RWPE2 (cell line): ENCODE data around the gene CAVIN2.

Experiments used
- ATAC-seq: fragments of 200-7000 bp; cut with Tn5 transposase; 3 replicates; pipeline ENCODE4 v1.9.1; 2021; ENCODE audit warnings: low read depth
- DNase-seq: peaks from one replicate; pipeline ENCODE4 v3.0.0-alpha.2; 2020; ENCODE audit warnings: low spot score
- H3K27ac ChIP-seq: fragments of 450-650 bp; 2 replicates; pipeline ENCODE4 v1.5.1; 2017; ENCODE audit warnings: mild to moderate bottlenecking; ENCODE audit not compliant: poor library complexity, severe bottlenecking
- H3K27me3 ChIP-seq: fragments of 250-450 bp; sonication (Bioruptor Pico); 2 replicates; pipeline ENCODE4 v1.5.1; 2021; ENCODE audit warnings: mild to moderate bottlenecking, moderate library complexity; ENCODE audit not compliant: insufficient read depth, poor library complexity, severe bottlenecking
- H3K36me3 ChIP-seq: fragments of 250-450 bp; sonication (Bioruptor Pico); 2 replicates; pipeline ENCODE4 v1.5.1; 2020; ENCODE audit warnings: low read depth, mild to moderate bottlenecking, moderate library complexity
- H3K4me1 ChIP-seq: fragments of 250-450 bp; sonication (Bioruptor Pico); 2 replicates; pipeline ENCODE4 v1.5.1; 2021; ENCODE audit warnings: mild to moderate bottlenecking, moderate library complexity; ENCODE audit not compliant: insufficient read depth, poor library complexity, severe bottlenecking
- H3K4me3 ChIP-seq: fragments of 250-450 bp; sonication (Bioruptor Pico); 2 replicates; pipeline ENCODE4 v1.5.1; 2021; ENCODE audit warnings: mild to moderate bottlenecking, moderate library complexity; ENCODE audit not compliant: severe bottlenecking
- H3K9me3 ChIP-seq: fragments of 250-450 bp; sonication (Bioruptor Pico); 2 replicates; pipeline ENCODE4 v1.5.1; 2021; ENCODE audit warnings: mild to moderate bottlenecking, moderate library complexity; ENCODE audit not compliant: severe bottlenecking
- CTCF ChIP-seq: fragments of 450-650 bp; IDR thresholded peaks from one replicate; pipeline ENCODE4 v1.5.1; 2017; ENCODE audit warnings: mild to moderate bottlenecking, moderate library complexity; ENCODE audit not compliant: poor library complexity, severe bottlenecking

Gene CAVIN2

GRCh38 chr2:191835539-191836350 lies 11.1 kb downstream of the CAVIN2 start:
- Histone ChIP-seq H3K36me3 (peaks cover 61% of the 10 kb centered on the region), H3K9me3 (no peaks in the 10 kb centered on the region), H3K4me1 (peaks cover 12% of the 10 kb centered on the region), H3K4me3 (no peak overlapping the region), H3K27me3 (no peaks in the 10 kb centered on the region), H3K27ac (no peak overlapping the region)
- DNase-seq = no peak
- TF ChIP-seq CTCF = no peak
- peak; percentile 46; the same call in 1 of the 3 replicates for ATAC-seq

- Histone ChIP-seq H3K27me3 (no peaks in the 10 kb centered on the region), H3K36me3 (peaks cover 56% of the 10 kb centered on the region), H3K9me3 (no peaks in the 10 kb centered on the region), H3K27ac (no peak overlapping the region), H3K4me1 (peaks cover 10% of the 10 kb centered on the region), H3K4me3 (no peak overlapping the region)
- DNase-seq (no peak), ATAC-seq (no peak)
- TF ChIP-seq CTCF = no peak
These were observed 11.8 kb downstream of the CAVIN2 start for GRCh38 chr2:191835100-191835499.

- H3K4me3 ChIP-seq = no peak overlapping the region
- ATAC-seq (no peak), DNase-seq (no peak)
- peaks cover 4% of the 10 kb centered on the region for H3K4me1 ChIP-seq
- H3K36me3 ChIP-seq = peaks cover 38% of the 10 kb centered on the region
- no peak for TF ChIP-seq CTCF
- no peak overlapping the region for H3K27ac ChIP-seq
- H3K27me3 ChIP-seq = no peaks in the 10 kb centered on the region
- no peaks in the 10 kb centered on the region for H3K9me3 ChIP-seq
These were observed 13.5 kb downstream of the CAVIN2 start for GRCh38 chr2:191833356-191833755.

- Histone ChIP-seq H3K27me3 (no peaks in the 10 kb centered on the region), H3K36me3 (peaks cover 33% of the 10 kb centered on the region), H3K27ac (no peak overlapping the region), H3K4me1 (peaks cover 4% of the 10 kb centered on the region), H3K4me3 (no peak overlapping the region), H3K9me3 (no peaks in the 10 kb centered on the region)
- ATAC-seq = no peak
- no peak for TF ChIP-seq CTCF
- no peak for DNase-seq
These were observed 14.2 kb downstream of the CAVIN2 start for GRCh38 chr2:191832668-191833067.

GRCh38 chr2:191831410-191831994 lies 15.4 kb downstream of the CAVIN2 start:
- Histone ChIP-seq H3K9me3 (no peaks in the 10 kb centered on the region), H3K27me3 (no peaks in the 10 kb centered on the region), H3K4me1 (peaks cover 4% of the 10 kb centered on the region), H3K4me3 (no peak overlapping the region), H3K27ac (no peak overlapping the region), H3K36me3 (peaks cover 29% of the 10 kb centered on the region)
- TF ChIP-seq CTCF = no peak
- ATAC-seq (no peak), DNase-seq (no peak)
